Ishikawa (cell line): Measurements from ENCODE around the gene BTNL2.

Experiments used
- CEBPB ChIP-seq: IDR thresholded peaks from 2 replicates; pipeline ENCODE4 v1.6.1; 2012
- CREB1 ChIP-seq: IDR thresholded peaks from 2 replicates; pipeline ENCODE4 v1.6.1; 2012; ENCODE audit warnings: low read depth
- EP300 ChIP-seq: IDR thresholded peaks from 2 replicates; pipeline ENCODE4 v1.6.1; 2012; ENCODE audit warnings: borderline replicate concordance
- FOXM1 ChIP-seq: IDR thresholded peaks from 2 replicates; pipeline ENCODE4 v1.6.1; 2012; ENCODE audit warnings: low read depth, borderline replicate concordance
- NFIC ChIP-seq: IDR thresholded peaks from 2 replicates; pipeline ENCODE4 v1.6.1; 2012
- RAD21 ChIP-seq: IDR thresholded peaks from 2 replicates; pipeline ENCODE4 v1.6.1; 2012; ENCODE audit warnings: low read depth
- TAF1 ChIP-seq: IDR thresholded peaks from 2 replicates; pipeline ENCODE4 v1.6.1; 2012; ENCODE audit warnings: low read depth, mild to moderate bottlenecking
- TCF12 ChIP-seq: IDR thresholded peaks from 2 replicates; pipeline ENCODE4 v1.6.1; 2012; ENCODE audit warnings: low read depth
- TEAD4 ChIP-seq: IDR thresholded peaks from 2 replicates; pipeline ENCODE4 v1.6.1; 2012
- YY1 ChIP-seq: IDR thresholded peaks from 2 replicates; pipeline ENCODE4 v1.6.1; 2012; ENCODE audit warnings: low read depth
- TF ChIP-seq, protein P1 (sequence below): IDR thresholded peaks from 2 replicates; pipeline ENCODE4 v1.6.1; 2012; ENCODE audit warnings: low read depth, mild to moderate bottlenecking
- TF ChIP-seq, protein P2 (sequence below): IDR thresholded peaks from 2 replicates; pipeline ENCODE4 v1.6.1; 2012
- TF ChIP-seq, protein P3 (sequence below): IDR thresholded peaks from 2 replicates; pipeline ENCODE4 v1.6.1; 2012

DNA sequence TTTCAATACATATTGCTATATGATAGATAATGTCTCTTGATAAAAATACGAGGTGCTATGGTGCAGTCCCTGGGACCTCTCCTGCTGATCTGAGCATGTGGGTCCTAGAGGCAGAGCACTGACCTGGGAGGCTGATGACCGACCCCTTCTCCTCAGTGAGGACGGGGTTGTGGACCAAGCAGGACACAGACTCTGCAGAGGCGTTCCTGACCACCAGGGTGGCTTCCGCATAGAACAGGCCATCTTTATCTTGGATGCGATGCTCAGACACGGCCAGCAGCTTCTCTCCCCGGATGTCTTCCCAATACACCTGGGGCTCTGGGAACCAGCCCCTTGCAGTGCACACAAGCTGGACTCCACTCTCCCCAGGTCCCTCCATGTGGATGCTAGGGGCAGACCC lies 4.2 kb downstream of the BTNL2 start:
- TF ChIP-seq CEBPB (no peak), TAF1 (no peak), TCF12 (no peak), FOXM1 (no peak), TEAD4 (no peak), EP300 (no peak), CREB1 (no peak), YY1 (no peak), NFIC (no peak), RAD21 (no peak)
- TF ChIP-seq, protein P1, sequence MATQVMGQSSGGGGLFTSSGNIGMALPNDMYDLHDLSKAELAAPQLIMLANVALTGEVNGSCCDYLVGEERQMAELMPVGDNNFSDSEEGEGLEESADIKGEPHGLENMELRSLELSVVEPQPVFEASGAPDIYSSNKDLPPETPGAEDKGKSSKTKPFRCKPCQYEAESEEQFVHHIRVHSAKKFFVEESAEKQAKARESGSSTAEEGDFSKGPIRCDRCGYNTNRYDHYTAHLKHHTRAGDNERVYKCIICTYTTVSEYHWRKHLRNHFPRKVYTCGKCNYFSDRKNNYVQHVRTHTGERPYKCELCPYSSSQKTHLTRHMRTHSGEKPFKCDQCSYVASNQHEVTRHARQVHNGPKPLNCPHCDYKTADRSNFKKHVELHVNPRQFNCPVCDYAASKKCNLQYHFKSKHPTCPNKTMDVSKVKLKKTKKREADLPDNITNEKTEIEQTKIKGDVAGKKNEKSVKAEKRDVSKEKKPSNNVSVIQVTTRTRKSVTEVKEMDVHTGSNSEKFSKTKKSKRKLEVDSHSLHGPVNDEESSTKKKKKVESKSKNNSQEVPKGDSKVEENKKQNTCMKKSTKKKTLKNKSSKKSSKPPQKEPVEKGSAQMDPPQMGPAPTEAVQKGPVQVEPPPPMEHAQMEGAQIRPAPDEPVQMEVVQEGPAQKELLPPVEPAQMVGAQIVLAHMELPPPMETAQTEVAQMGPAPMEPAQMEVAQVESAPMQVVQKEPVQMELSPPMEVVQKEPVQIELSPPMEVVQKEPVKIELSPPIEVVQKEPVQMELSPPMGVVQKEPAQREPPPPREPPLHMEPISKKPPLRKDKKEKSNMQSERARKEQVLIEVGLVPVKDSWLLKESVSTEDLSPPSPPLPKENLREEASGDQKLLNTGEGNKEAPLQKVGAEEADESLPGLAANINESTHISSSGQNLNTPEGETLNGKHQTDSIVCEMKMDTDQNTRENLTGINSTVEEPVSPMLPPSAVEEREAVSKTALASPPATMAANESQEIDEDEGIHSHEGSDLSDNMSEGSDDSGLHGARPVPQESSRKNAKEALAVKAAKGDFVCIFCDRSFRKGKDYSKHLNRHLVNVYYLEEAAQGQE = no peak
- TF ChIP-seq, protein P2, sequence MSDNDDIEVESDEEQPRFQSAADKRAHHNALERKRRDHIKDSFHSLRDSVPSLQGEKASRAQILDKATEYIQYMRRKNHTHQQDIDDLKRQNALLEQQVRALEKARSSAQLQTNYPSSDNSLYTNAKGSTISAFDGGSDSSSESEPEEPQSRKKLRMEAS = no peak
- TF ChIP-seq, protein P3, sequence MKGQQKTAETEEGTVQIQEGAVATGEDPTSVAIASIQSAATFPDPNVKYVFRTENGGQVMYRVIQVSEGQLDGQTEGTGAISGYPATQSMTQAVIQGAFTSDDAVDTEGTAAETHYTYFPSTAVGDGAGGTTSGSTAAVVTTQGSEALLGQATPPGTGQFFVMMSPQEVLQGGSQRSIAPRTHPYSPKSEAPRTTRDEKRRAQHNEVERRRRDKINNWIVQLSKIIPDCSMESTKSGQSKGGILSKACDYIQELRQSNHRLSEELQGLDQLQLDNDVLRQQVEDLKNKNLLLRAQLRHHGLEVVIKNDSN = no peak
